ENCODE data around the gene METTL16. TPM values are rescaled to one million over a fixed set of nuclear protein-coding genes. Genes with fewer than 3 reads are reported as not detected.
"Not testable (repeated sequence)": the region's sequence is repeated elsewhere in the genome, so short reads cannot be mapped to it uniquely, and the experiment has no call there.

Gene METTL16
- total RNA-seq, 1 donor from 2014 or later: 7.3 TPM

- DNase-seq (ENCODE audit: low read depth in 2 of 2): no peak
These were observed 8.1 kb downstream of the METTL16 start for GRCh38 chr17:2503627-2504026.

DNA sequence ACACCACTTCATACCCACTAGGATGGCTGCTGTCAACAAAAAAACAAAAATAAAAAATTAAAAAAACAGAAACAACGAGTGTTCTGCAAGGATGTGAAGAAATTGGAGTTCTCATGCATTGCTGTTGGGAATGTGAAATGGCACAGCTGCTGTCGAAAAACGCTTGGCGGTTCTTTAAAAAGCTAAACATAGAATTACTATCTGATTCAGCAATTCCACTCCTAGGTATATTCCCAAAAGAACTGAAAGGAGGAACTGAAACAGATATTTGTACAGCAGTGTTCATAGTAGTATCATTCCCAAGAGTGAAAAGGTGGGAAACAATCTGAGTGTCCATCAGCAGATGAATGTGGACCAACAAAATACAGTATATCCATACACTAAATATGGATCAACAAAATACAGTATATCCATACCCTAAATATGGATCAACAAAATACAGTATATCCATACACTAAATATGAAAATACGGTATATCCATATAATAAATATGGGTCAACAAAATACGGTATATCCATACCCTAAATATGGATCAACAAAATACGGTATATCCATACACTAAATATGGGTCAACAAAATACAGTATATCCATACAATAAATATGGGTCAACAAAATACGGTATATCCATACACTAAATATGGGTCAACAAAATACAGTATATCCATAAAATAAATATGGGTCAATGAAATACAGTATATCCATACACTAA is 8.7 kb downstream of the METTL16 start:
- DNase-seq (ENCODE audit: low read depth in 2 of 2): no peak

DNA sequence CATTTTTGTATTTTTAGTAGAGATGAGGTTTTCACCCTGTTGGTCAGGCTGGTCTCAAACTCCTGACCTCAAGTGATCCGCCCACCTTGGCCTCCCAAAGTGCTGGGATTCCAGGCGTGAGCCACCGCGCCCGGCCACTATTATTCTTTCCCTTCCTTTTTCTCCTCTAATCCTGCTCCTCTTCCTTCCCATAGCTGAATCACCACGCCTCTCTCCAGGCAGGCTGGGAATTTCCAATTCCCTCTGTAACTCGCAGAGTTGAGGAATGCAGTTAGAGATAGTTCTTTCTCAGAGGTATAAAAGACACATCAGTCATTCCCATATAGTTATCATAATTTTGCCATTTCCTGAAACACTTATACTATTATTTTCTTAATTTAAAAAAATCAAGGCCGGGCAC is 11.2 kb downstream of the METTL16 start:
- DNase-seq (ENCODE audit: low read depth in 2 of 2): peak; percentile 33 to 65

GRCh38 chr17:2489286-2489685 is 22.4 kb downstream of the METTL16 start:
- not testable (repeated sequence) for DNase-seq (ENCODE audit: low read depth in 2 of 2)

- no peak for DNase-seq (ENCODE audit: low read depth in 2 of 2)
These were observed 24.4 kb downstream of the METTL16 start for GRCh38 chr17:2487306-2487705.

DNA sequence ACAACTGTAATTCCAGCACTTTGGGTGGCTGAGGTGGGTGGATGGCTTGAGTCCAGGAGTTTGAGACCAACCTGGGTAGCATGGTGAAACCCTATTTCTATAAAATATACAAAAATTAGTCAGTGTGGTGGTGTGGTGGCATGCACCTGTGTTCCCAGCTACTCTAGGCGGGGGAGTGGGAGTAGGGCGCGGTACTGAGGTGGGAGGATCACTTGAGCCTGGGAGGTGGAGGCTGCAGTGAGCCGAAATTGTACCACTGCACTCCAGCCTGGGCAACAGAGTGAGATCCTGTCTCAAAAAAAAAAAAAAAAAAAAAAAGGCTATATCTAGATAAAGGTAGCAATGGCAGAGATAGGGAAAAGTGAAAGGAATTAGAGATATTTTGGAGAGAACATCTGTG is 25.0 kb downstream of the METTL16 start:
- DNase-seq (ENCODE audit: low read depth in 2 of 2): not testable (repeated sequence)

GRCh38 chr17:2485970-2486369 is 25.7 kb downstream of the METTL16 start:
- DNase-seq (ENCODE audit: low read depth in 2 of 2): peak; percentile 16 to 23

DNA sequence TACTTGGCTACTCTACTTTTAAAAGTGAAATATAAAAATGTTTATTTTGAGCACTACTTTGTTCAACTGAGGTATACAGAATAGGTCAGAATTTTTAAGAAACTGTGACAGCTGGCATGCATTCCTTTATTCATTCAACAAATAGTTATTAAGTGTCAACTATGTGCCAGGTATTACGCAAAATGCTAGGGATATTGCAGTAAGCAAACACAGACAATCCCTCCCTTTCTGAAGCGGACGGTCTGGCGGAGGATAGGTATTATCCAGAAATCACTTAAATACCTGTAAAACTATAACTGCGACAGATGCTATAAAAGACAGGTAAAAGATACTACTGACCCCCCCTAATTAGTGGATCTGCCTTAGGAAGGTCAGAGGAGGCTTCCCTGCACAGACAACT is 26.1 kb downstream of the METTL16 start:
- peak in 1 of 2 donors; percentile 4 for DNase-seq (ENCODE audit: low read depth in 2 of 2)

- no peak for DNase-seq (ENCODE audit: low read depth in 2 of 2)
These were observed 26.8 kb downstream of the METTL16 start for GRCh38 chr17:2484876-2485275.

DNA sequence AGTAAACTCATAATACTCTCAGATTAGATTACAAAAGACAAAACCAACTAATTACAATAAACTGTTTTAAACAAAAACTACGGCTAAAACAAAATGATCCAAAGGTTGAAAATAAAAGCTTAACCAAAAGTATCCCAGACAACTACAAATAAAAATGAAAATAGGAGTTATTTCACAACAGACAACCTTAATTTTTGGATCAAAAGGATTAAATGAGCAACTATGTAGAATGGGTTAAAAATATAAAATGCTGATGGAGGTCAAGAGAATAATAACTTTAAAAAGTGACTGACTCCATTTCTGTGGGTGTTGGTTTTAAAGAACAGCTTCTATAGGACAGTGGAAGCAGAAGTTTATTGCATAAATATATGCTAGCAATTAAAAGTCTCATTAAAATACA is 28.6 kb downstream of the METTL16 start:
- DNase-seq (ENCODE audit: low read depth in 2 of 2): no peak

- peak in 1 of 2 donors; percentile 28 for DNase-seq (ENCODE audit: low read depth in 2 of 2)
These were observed 29.5 kb downstream of the METTL16 start for GRCh38 chr17:2482218-2482617.

- no peak for DNase-seq (ENCODE audit: low read depth in 2 of 2)
These were observed 29.9 kb downstream of the METTL16 start for GRCh38 chr17:2481760-2482159.

DNA sequence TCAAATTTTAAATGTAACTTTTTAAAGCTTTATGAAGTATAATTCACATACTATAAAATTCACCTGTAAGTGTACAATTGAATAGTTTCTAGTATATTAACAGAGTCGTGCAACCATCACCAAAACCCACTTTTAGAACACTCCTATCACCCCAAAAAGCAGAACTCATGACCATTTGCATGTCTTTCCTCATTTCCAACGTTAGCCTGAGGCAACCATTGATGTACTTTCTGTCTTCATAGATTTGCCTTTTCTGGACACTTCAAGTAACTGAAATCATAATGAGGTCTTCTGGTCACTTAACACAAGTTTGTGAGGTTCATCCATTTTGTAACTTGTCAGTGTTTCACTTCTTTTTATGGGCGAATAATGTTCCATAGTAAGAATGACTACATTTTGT is 33.2 kb downstream of the METTL16 start:
- DNase-seq (ENCODE audit: low read depth in 2 of 2): no peak

DNA sequence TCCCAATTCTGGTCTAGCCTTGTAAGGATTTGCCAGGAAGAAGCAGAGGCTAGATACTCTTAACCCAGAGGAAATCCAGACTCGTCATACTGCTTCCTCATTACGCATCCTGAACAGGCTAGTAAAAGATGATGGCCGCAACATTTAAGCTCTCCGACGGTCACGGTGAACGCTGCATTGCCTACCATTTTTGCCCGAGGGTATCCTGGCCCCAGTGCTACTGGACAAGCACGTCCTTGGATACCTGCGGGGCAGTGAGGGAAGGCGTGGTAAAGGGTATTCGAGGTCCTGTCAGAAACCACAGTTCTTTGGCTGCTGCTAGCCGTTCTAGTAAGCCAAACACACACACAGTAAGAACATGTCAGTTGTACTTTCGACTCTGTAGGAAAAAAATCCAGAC is 36.6 kb downstream of the METTL16 start:
- DNase-seq (ENCODE audit: low read depth in 2 of 2): no peak

DNA sequence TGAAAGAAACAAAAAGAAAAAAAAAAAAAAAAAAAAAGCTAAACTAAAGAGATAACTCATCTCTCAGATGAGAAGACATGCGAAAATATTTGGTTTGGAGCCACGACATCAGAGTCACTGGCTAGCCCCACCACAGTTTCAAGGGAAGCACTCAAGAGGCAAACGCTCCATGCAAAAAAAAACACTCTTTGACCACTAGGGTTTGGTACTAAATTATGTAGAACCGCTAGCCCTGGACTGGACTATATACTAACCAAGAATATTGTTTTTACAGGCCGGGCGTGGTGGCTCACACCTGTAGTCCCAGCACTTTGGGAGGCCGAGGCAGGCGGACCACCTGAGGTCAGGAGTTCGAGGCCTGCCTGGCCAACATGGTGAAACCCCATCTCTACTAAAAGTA is 37.3 kb downstream of the METTL16 start:
- DNase-seq (ENCODE audit: low read depth in 2 of 2): no peak

GRCh38 chr17:2468270-2468669 is 43.4 kb downstream of the METTL16 start:
- DNase-seq (ENCODE audit: low read depth in 2 of 2): no peak

DNA sequence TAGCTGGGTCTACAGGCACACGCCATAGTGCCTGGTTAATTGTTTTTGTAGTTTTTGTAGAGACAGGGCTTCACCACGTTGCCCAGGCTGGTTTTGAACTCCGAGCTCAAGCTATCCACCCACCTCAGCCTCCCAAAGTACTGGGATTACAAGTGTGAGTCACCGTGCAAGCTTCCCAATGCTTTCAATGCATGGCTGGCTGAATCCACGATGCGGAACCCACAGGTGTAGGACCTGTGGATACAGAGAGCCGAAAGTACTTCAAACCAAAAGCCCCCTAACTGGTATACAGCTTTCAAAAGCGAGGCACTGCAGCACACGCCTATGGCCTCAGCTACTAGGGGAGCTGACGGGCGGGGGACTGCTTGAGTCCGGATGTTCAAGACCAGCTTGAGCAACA is 44.8 kb downstream of the METTL16 start:
- no peak for DNase-seq (ENCODE audit: low read depth in 2 of 2)

- peak in 1 of 2 donors; percentile 54 for DNase-seq (ENCODE audit: low read depth in 2 of 2)
These were observed 49.2 kb downstream of the METTL16 start for GRCh38 chr17:2462481-2462880.

GRCh38 chr17:2459917-2460271 is 51.8 kb downstream of the METTL16 start:
- no peak for DNase-seq (ENCODE audit: low read depth in 2 of 2)

GRCh38 chr17:2457913-2458312 is 53.8 kb downstream of the METTL16 start:
- no peak for DNase-seq (ENCODE audit: low read depth in 2 of 2)

DNA sequence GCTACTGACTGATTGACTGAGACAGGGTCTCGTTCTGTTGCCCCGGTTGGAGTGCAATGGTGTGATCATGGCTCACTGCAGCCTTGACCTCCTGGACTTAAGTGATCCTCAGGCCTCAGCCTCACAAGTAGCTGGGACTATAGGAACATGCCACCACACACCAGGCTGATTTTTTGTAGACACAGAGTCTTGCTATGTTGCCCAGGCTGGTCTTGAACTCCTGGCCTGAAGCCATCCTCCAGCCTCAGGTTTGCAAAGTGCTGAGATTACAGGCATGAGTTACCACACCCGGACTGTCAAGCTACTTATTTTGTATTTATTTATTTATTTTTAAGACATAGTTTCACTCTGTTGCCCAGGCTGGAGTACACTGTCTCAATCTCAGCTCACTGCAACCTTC is 55.2 kb downstream of the METTL16 start:
- DNase-seq (ENCODE audit: low read depth in 2 of 2): no peak

- no peak for DNase-seq (ENCODE audit: low read depth in 2 of 2)
These were observed 55.7 kb downstream of the METTL16 start for GRCh38 chr17:2455956-2456355.

- DNase-seq (ENCODE audit: low read depth in 2 of 2): no peak
These were observed 57.8 kb downstream of the METTL16 start for GRCh38 chr17:2453866-2454265.

GRCh38 chr17:2453325-2453724 is 58.4 kb downstream of the METTL16 start:
- DNase-seq (ENCODE audit: low read depth in 2 of 2): no peak
